Subcutaneous adipose tissue (tissue), 4 donors: ENCODE measurements around the gene ELK1. TPM values are rescaled to one million over a fixed set of nuclear protein-coding genes. Genes with fewer than 3 reads are reported as not detected.

Experiments
- total RNA-seq, 4 donors: library from RNA; depleted of rRNA; stranded (reverse); fragments of >200 nt; gene quantifications; one replicate each; pipeline ENCODE4 v1.1.0, GENCODE V29; 2016
- TF ChIP-seq, protein P1 (sequence below): fragments of 450-650 bp; IDR thresholded peaks from one replicate; pipeline ENCODE4 v1.5.1; 2016; ENCODE audit warnings: low read depth, mild to moderate bottlenecking, control low read depth, antibody characterized with exemption, moderate library complexity

ELK1 gene
- total RNA-seq, 4 donors from 2014 or later = 12.3 to 22.0 (median 16.0) TPM

DNA sequence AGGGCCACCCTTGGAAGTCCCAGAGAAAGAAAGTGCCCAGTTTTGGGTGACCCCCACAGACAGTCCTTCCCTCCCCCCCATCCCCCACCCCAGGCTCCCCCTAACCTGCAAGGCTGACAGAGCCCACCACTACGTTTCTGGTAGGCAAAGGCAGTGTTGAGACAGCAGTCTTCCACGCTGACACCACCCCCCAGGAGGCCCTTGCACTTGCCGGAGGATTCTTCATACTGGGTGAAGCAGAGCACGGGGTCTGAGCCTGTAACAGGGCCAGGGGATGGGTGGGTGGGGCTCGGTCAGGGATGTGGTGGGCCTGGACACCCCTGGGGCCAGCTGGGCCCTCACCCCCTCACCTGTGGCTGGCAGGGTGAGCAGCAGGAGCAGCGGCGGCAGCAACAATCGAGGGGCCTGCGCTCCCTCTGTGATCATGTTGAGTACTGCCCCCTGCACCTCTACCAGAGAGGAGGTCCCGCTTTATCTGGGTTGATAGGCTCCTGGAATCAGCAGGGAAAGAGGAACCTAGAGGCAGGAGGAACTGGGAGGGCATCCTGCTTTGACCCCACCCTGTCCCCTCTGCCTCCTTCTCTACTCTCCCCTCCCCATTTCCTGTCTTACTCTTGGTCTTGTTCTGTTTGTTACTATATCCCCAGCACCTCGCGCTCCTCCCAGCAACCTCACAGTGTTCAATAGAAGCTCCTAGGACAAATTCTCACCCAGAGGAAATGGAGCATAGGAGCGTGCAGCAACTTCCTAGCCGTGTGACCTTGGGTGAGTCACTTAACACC, 20.8 kb downstream of the ELK1 start, which contains the start of gene CFP:
TSS of gene CFP (minus strand) at position 512 of the 782 bp plus-strand sequence. CDS start at position 426, 86 bp downstream.
- TF ChIP-seq, protein P1, sequence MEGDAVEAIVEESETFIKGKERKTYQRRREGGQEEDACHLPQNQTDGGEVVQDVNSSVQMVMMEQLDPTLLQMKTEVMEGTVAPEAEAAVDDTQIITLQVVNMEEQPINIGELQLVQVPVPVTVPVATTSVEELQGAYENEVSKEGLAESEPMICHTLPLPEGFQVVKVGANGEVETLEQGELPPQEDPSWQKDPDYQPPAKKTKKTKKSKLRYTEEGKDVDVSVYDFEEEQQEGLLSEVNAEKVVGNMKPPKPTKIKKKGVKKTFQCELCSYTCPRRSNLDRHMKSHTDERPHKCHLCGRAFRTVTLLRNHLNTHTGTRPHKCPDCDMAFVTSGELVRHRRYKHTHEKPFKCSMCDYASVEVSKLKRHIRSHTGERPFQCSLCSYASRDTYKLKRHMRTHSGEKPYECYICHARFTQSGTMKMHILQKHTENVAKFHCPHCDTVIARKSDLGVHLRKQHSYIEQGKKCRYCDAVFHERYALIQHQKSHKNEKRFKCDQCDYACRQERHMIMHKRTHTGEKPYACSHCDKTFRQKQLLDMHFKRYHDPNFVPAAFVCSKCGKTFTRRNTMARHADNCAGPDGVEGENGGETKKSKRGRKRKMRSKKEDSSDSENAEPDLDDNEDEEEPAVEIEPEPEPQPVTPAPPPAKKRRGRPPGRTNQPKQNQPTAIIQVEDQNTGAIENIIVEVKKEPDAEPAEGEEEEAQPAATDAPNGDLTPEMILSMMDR = no peak

DNA sequence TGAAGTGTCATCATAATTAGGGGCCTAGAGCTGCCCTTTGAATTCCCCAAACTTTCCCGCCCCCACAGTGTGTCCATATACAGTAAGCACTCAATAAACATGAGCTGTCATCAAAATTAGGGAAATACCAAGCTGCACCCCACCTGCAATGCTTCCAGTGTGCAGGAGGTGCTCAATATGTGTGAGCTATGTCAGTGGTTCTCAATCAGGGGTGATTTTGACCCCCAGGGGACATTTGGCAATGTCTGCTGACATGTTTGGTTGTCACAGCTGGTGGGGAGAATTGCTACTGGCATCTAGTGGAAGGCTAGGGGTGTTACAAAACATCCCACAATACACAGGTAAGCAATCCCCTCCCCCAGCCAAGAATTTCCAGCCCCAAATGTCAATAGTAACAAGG, 21.4 kb downstream of the ELK1 start:
- TF ChIP-seq, protein P1 = no peak

DNA sequence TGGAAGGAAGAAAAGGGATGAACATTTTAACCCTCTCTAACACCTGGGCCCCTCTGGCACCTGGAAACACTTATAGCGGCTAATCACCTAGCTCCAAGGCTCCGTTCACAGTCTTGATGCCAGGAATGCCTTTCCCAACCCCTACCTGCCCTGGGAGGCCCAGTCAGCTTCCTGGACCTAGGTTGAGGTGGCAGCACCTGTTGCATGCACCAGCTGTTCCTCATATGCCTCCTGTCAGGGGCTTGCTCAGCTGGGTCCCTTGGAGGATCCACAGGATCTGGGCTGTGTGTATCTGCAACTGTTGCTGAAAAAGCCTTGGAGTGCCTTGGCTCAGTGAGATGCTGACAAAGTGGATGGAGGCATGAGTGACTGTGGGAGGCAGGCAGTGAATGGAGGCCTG, 25.0 kb downstream of the ELK1 start:
- TF ChIP-seq, protein P1 = no peak

DNA sequence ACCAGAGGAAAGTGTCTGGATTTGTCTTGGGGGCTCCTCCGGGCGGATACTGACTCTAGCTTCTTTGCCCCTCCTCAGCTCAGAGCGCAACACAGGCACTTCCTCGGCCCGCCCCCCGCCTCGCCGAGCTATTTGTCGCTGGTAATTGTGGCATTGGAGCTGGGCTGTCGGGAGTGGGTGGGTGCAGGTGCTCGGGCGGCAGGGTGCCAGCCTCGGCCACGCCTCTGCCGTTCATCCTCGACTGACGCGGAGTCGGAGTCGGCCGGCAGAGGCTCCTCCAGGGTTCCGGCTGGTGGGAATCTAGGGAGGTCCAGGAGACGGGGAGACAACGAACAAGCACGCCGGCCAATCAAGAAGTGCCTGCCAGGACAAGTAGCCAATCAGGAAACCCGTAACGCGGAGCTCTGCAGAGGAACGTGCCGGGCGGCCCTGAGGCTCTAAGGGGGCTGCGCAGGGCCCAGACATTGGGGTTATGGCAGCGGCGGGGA, 26.8 kb downstream of the ELK1 start:
- TF ChIP-seq, protein P1 = no peak

DNA sequence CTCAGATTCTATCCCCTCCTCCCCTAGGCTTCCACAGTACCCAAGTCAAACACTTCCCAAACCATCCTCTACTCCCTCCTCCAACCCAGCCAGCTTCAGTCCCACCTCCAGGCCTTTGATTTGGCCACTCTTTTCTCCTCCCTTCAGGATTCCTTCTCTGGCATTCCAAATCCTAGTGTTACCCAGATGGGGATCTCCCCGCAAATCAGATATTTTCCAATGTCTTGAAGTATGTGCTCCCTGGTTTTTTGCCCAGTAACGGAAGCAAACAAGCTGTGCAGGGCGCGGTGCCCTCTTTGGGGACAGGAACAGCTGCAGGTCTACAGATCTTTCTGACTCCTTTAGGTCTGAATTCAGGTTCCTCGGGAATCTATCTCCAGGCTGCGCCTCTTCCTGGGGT, 28.5 kb downstream of the ELK1 start:
- TF ChIP-seq, protein P1 = no peak

DNA sequence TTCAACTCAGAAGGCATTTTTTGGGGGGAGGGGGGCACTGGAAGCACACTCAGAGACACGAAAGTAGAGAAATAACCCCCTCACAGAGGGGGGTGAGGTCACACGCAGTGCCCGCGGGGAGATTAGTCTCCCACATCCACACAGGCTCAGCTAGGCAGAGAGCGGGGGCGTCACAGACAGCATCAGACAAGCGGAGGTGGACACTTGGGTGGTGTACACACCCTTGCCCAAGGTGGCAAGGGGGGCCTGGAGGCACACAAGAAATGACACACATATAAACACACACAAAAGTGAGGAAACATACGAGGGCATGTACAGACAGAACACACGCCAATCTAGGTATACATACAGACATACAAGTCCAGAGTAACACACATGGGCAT, 30.1 kb downstream of the ELK1 start:
- TF ChIP-seq, protein P1 = no peak

DNA sequence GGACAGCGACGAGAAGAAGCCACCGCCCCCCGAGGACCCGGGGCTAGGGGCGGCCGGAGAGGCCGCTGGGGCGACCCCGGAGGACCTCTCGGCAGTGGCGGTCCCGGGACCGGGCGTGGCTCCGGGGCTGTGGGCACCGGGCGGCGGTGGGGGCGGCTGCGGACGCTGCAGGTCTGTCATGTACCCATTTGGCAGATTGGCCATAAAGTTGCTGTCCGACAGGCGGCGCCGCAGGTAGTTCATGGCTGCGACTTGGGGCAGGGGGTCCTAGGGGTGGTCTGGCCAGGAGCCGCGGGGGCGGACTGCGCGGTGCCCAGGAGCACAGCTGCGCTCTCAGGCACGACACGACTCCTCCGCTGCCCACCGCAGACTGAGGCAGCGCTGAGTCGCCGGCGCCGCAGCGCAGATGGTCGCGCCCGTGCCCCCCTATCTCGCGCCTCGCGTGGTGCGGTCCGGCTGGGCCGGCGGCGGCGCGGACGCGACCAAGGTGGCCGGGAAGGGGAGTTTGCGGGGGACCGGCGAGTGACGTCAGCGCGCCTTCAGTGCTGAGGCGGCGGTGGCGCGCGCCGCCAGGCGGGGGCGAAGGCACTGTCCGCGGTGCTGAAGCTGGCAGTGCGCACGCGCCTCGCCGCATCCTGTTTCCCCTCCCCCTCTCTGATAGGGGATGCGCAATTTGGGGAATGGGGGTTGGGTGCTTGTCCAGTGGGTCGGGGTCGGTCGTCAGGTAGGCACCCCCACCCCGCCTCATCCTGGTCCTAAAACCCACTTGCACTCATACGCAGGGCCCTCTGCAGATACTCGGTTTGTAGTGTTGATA, 30.7 kb downstream of the ELK1 start, which contains the start of gene SYN1:
TSS of gene SYN1 (minus strand) at position 372 of the 817 bp plus-strand sequence. CDS start at position 243, 129 bp downstream.
- TF ChIP-seq, protein P1 = no peak
